Breast epithelium (tissue), 3 donors: ENCODE data around the gene TBC1D32.

ENCODE experiments used
- POLR2A ChIP-seq: fragments of 450-650 bp; IDR thresholded peaks from one replicate; pipeline ENCODE4 v1.6.1; 2016; ENCODE audit warnings: antibody characterized with exemption, mild to moderate bottlenecking, moderate library complexity
- TF ChIP-seq, protein P1 (sequence below), 3 donors: fragments of 450-650 bp; IDR thresholded peaks; one replicate each; pipeline ENCODE4 v1.5.1; 2016 to 2017; ENCODE audit warnings: antibody characterized with exemption in 3 of 3, mild to moderate bottlenecking in 3 of 3, moderate library complexity in 3 of 3

- no peak for TF ChIP-seq POLR2A
- TF ChIP-seq, protein P1, sequence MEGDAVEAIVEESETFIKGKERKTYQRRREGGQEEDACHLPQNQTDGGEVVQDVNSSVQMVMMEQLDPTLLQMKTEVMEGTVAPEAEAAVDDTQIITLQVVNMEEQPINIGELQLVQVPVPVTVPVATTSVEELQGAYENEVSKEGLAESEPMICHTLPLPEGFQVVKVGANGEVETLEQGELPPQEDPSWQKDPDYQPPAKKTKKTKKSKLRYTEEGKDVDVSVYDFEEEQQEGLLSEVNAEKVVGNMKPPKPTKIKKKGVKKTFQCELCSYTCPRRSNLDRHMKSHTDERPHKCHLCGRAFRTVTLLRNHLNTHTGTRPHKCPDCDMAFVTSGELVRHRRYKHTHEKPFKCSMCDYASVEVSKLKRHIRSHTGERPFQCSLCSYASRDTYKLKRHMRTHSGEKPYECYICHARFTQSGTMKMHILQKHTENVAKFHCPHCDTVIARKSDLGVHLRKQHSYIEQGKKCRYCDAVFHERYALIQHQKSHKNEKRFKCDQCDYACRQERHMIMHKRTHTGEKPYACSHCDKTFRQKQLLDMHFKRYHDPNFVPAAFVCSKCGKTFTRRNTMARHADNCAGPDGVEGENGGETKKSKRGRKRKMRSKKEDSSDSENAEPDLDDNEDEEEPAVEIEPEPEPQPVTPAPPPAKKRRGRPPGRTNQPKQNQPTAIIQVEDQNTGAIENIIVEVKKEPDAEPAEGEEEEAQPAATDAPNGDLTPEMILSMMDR (IDR thresholded peaks at IDR 0.05): no peak
These were observed 18.7 kb upstream of the TBC1D32 start for GRCh38 chr6:121352941-121353340.
